Subcutaneous abdominal adipose tissue (tissue), 5 donors: ENCODE results near the gene PLIN4.
A peak's percentile ranks its signal among the peaks of the same experiment; 100 is the strongest.

Source experiments
- H3K27ac ChIP-seq: one replicate; pipeline ENCODE4 v1.7.0; 2013; ENCODE audit warnings: low read depth, mild to moderate bottlenecking, inconsistent platforms, low read length, moderate library complexity
- H3K27me3 ChIP-seq, 5 donors: one replicate each; pipeline ENCODE4 v1.7.0; 2013; ENCODE audit warnings: low read length in 5 of 5, inconsistent platforms in 1 of 5; ENCODE audit not compliant: control insufficient read depth in 5 of 5, insufficient read depth in 4 of 5
- H3K36me3 ChIP-seq, 5 donors: one replicate each; pipeline ENCODE4 v1.7.0; 2013; ENCODE audit warnings: low read length in 5 of 5; ENCODE audit not compliant: control insufficient read depth in 5 of 5, insufficient read depth in 5 of 5
- H3K4me1 ChIP-seq, 5 donors: one replicate each; pipeline ENCODE4 v1.7.0; 2013; ENCODE audit warnings: low read length in 5 of 5, mild to moderate bottlenecking in 3 of 5, moderate library complexity in 1 of 5; ENCODE audit not compliant: control insufficient read depth in 5 of 5, insufficient read depth in 5 of 5
- H3K4me3 ChIP-seq, 5 donors: one replicate each; pipeline ENCODE4 v1.7.0; 2013; ENCODE audit warnings: low read length in 5 of 5, low read depth in 1 of 5
- H3K9ac ChIP-seq, 5 donors: one replicate each; pipeline ENCODE4 v1.7.0; 2013; ENCODE audit warnings: low read length in 5 of 5, mild to moderate bottlenecking in 4 of 5, moderate library complexity in 3 of 5
- H3K9me3 ChIP-seq, 5 donors: one replicate each; pipeline ENCODE4 v1.7.0; 2013; ENCODE audit warnings: low read length in 5 of 5; ENCODE audit not compliant: control insufficient read depth in 5 of 5
- donor health status: healthy.
- donor health status: healthy.
- donor health status: healthy.
- donor health status: healthy.
- donor health status: healthy.

Gene PLIN4

GRCh38 chr19:4477034-4477801, 41.1 kb downstream of the PLIN4 start:
- H3K4me3 ChIP-seq = no peak overlapping the region
- no peak overlapping the region for H3K9ac ChIP-seq
- H3K36me3 ChIP-seq = peaks cover 3 to 45% (median 23%) of the 10 kb centered on the region in 5 donors
- H3K4me1 ChIP-seq = peaks cover 0 to 24% (median 22%) of the 10 kb centered on the region in 5 donors
- no peaks in the 10 kb centered on the region for H3K27me3 ChIP-seq
- no peaks in the 10 kb centered on the region for H3K9me3 ChIP-seq
- no peak overlapping the region for H3K27ac ChIP-seq

GRCh38 chr19:4474514-4475022, 43.7 kb downstream of the PLIN4 start:
- Histone ChIP-seq H3K36me3 (peaks cover 3 to 38% (median 22%) of the 10 kb centered on the region in 5 donors), H3K27ac (no peak overlapping the region), H3K4me1 (peaks cover 0 to 31% (median 22%) of the 10 kb centered on the region in 5 donors), H3K9me3 (no peaks in the 10 kb centered on the region), H3K4me3 (peak overlapping the region in 2 of 5 donors; percentile 14 to 42), H3K9ac (peak overlapping the region in 2 of 5 donors; percentile 37 to 68), H3K27me3 (no peaks in the 10 kb centered on the region)

- Histone ChIP-seq H3K36me3 (peaks cover 3 to 35% (median 22%) of the 10 kb centered on the region in 5 donors), H3K9me3 (no peaks in the 10 kb centered on the region), H3K4me1 (peaks cover 0 to 31% (median 22%) of the 10 kb centered on the region in 5 donors), H3K27me3 (no peaks in the 10 kb centered on the region), H3K27ac (no peak overlapping the region), H3K9ac (peak overlapping the region in 3 of 5 donors; percentile 30 to 68 (median 37)), H3K4me3 (peak overlapping the region in 2 of 5 donors; percentile 26 to 42)
Observed at GRCh38 chr19:4473763-4474513, 44.3 kb downstream of the PLIN4 start.

GRCh38 chr19:4473011-4473762, 45.1 kb downstream of the PLIN4 start:
- H3K27ac ChIP-seq = peak overlapping the region; percentile 23
- peak overlapping the region in 4 of 5 donors; percentile 63 to 82 (median 74) for H3K4me3 ChIP-seq

GRCh38 chr19:4472174-4472974, 45.9 kb downstream of the PLIN4 start, which contains the start of gene HDGFL2:
Gene HDGFL2 (plus strand): TSS chr19:4472297. CDS start chr19:4472351, 54 bp downstream.
- H3K9ac ChIP-seq = peak within 1 kb of the TSS; percentile 16 to 92 (median 80)

More at GRCh38 chr19:4473011-4473762, 45.1 kb downstream of the PLIN4 start:
- no peaks in the 10 kb centered on the region for H3K9me3 ChIP-seq
- H3K4me1 ChIP-seq = peaks cover 0 to 31% (median 22%) of the 10 kb centered on the region in 5 donors
- H3K27me3 ChIP-seq = no peaks in the 10 kb centered on the region
- peak overlapping the region; percentile 16 to 92 (median 80) for H3K9ac ChIP-seq
- peaks cover 3 to 29% (median 19%) of the 10 kb centered on the region in 5 donors for H3K36me3 ChIP-seq

GRCh38 chr19:4471403-4472173, 46.7 kb downstream of the PLIN4 start:
- H3K4me1 ChIP-seq = peaks cover 0 to 31% (median 22%) of the 10 kb centered on the region in 5 donors
- H3K4me3 ChIP-seq = peak overlapping the region; percentile 66 to 89 (median 83)
- H3K36me3 ChIP-seq = peaks cover 0 to 13% (median 10%) of the 10 kb centered on the region in 5 donors
- H3K9me3 ChIP-seq = no peaks in the 10 kb centered on the region
- H3K9ac ChIP-seq = peak overlapping the region in 4 of 5 donors; percentile 70 to 79 (median 77)
- no peaks in the 10 kb centered on the region for H3K27me3 ChIP-seq
- peak overlapping the region; percentile 84 for H3K27ac ChIP-seq

More at GRCh38 chr19:4472174-4472974, 45.9 kb downstream of the PLIN4 start, which contains the start of gene HDGFL2:
- Histone ChIP-seq H3K4me1 (peaks cover 0 to 31% (median 22%) of the 10 kb centered on the region in 5 donors), H3K4me3 (peak within 1 kb of the TSS; percentile 77 to 89 (median 83)), H3K36me3 (peaks cover 1 to 21% (median 17%) of the 10 kb centered on the region in 5 donors), H3K9me3 (no peaks in the 10 kb centered on the region), H3K27me3 (no peaks in the 10 kb centered on the region), H3K27ac (peak within 1 kb of the TSS; percentile 84)

- no peaks in the 10 kb centered on the region for H3K9me3 ChIP-seq
- no peak overlapping the region for H3K9ac ChIP-seq
- H3K36me3 ChIP-seq = no peaks in the 10 kb centered on the region
- H3K4me1 ChIP-seq = peaks cover 0 to 11% (median 4%) of the 10 kb centered on the region in 5 donors
- no peak overlapping the region for H3K4me3 ChIP-seq
- H3K27ac ChIP-seq = no peak overlapping the region
- H3K27me3 ChIP-seq = no peaks in the 10 kb centered on the region
Observed at GRCh38 chr19:4467835-4468234, 50.5 kb downstream of the PLIN4 start.

- H3K27me3 ChIP-seq = no peaks in the 10 kb centered on the region
- H3K4me3 ChIP-seq = no peak overlapping the region
- no peaks in the 10 kb centered on the region for H3K9me3 ChIP-seq
- H3K9ac ChIP-seq = no peak overlapping the region
- no peak overlapping the region for H3K27ac ChIP-seq
- no peaks in the 10 kb centered on the region for H3K36me3 ChIP-seq
- H3K4me1 ChIP-seq = no peaks in the 10 kb centered on the region
Observed at GRCh38 chr19:4464815-4465581, 53.3 kb downstream of the PLIN4 start.
